ENCODE data around the gene MAP1B.
A peak's percentile ranks its signal among the peaks of the same experiment; 100 is the strongest.

Gene MAP1B

DNA sequence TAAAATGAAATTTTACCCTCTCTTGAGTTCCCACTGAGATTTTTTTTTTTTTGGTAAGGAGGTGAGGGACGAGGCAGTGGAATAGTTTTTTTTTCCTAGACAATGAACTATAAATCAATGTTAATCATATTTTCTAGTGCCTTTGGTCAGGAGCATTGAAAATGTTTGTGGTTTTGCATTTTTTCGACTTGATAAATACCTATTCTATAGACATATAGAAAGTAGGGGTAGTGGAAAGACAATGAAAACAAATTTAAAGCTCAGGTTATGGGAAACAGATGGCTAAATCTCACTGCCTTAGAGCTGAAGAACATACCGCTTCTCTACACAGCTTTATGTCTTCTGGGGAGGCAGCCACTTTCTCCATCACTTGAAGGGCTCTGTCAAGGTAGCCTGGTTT, 118.5 kb downstream of the MAP1B start:
- DNase-seq (ENCODE audit: low spot score) = no peak

DNA sequence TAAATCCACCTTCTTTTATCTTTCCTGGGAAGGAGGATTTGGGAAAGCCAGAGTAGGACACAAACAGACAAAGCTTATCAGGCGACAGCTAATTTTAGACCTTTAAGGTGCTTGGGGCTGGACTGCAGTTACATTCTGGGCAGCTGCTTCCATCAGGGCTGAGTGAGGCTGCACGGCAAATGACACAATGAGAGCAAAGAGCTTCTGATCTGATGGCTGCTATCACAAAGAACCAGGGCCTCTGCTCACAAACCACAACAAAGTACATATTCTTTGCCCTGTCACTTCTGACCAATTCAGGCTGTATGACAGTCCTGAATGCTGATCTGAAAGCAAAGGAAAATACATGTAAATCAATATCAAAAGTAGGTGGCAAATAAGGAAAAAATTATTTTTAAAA, 119.7 kb downstream of the MAP1B start:
- DNase-seq (ENCODE audit: low spot score) = no peak

DNA sequence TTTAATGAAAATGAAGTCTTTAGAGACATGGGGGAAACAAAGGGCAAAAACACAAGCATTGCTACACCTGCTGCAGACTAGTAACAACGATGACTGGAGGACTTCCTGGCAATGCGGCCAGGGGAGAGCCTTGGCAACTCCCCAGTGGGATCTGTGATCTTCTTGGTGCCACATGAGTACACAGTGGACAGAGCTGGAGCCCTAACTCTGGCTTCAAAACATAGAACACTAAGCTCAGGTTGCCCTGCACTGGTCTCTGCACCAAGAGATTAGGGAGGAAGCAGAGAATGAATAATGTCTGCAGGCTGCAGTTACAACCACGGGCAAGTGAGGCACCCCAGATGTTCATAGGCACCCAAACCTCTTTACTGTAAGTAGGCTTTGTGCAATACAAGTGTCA, 121.7 kb downstream of the MAP1B start:
- DNase-seq (ENCODE audit: low spot score) = no peak

DNA sequence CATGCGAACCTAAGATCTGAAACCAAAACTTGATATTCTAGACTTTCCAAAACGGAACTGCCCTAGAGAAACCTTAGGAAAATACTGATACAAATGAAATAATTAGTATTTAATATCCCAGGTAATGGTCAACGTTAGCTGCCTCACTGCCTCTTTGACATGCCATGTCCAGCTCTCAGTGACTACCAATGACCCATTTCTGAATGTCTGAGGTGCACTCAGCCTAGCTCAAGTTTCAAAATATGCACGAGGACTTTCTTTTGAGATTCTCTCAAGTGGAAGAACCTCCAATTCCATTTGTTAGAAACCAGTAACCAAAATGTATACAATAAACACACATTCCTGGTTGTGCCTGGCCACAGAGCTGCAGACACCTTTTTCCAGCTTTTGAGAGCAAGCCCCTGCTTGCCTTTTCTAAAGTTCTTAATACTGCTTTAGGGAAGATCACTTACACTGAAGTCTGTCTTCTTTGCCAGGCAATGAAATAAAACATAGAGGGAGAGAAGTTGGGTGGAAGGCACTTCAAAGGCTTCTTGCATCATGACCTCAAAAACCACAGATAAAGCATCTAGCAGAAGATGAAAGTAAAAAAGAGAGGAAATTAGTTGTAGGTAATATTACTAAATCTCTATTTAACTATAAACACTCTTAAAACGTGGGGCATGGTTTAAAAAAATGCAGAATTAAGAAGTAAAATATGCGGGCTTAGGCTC, 124.9 kb downstream of the MAP1B start:
- no peak for DNase-seq (ENCODE audit: low spot score)

DNA sequence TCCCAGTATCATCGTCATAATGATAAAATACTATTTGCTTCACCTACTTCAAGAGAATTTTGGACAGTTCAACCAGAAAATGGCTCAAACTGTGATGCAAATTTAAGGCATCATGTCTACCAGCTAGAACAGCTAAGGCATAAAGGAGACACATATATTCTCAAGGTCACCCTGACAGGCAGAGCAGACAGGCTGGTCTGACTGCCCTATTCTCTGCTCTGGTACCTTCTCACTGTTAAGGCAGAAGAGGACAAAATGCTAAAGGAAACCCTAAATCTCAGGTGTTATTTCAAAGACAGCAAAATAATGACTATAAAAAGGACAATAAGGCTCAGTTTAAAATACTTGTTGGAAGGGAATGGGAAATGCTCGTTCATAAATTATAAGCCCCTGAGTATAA, 125.6 kb downstream of the MAP1B start:
- DNase-seq (ENCODE audit: low spot score) = no peak

DNA sequence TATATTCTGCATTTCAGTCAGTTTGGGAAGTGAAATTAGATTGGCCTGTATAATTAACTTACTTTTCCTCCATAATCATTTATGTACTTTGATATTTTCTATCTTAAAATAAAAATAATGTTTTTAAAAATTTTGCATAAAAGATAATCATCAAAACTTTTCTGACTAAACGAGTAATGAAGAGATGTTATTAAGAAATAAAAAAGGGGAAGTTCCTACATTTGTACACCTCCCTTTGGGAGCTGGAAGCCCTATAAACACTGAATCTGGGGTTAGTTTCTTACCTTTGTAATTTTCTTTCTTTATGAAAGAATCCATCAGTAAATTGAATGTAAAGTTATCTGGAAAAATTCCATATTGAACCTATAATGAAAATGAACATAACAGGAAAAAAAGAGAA, 126.6 kb downstream of the MAP1B start:
- no peak for DNase-seq (ENCODE audit: low spot score)

DNA sequence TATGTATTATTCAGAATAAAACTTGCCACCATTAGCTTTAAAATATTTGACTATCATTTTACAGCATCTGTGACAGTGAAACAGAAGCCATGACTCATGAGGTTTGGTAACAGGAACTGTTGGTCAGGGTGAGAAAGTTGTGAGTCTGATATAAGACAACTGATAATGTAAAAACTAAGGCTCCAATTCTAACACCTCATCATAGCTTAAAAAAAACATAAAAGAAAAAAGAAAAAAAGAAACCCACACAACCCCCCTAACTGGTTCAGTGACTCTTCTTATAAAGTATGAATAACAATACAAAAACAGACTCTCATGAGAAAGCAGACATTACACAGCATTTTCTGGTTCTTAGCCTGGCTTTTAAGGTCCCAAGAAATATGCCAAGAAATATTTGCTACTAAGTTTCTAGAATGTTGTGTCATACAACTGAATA, 127.0 kb downstream of the MAP1B start:
- DNase-seq (ENCODE audit: low spot score) = no peak

DNA sequence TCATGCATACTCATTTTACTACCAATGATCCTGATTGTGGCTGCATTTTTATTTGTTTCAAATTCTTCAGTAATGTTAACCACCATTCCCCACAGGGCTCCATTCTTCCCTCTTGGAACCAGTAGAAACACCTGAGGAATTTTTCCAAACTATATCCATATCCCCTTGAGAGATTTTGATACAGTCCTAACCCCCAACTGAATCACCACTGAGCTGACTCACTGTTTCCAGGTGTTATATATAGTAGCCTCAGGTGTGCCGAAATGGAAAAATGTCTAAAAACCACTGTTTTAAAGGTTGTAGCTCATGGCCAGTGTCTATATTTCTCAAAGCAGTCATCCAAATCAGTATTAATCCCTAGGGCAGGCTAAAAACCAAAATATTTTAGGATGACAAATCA, 127.6 kb downstream of the MAP1B start:
- DNase-seq (ENCODE audit: low spot score) = no peak

DNA sequence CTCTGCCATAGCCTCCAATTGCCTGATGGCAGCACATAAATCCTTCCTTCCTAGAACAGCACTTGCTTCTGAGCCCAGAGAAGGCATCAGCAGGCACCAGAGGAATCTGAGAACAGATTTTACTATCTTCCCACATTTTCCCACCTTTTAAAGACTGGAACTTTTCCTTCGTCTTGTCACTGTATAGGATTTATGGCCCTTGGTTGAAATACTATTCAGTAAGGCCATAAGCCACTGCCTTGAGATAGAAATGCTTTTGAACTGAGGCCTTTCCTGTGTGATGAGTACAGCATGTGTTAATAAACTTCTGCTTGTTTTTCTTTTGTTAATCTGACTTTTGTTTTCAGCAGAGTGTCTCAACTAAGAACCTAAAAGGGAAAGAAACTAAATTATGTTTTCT, 128.4 kb downstream of the MAP1B start:
- no peak for DNase-seq (ENCODE audit: low spot score)

DNA sequence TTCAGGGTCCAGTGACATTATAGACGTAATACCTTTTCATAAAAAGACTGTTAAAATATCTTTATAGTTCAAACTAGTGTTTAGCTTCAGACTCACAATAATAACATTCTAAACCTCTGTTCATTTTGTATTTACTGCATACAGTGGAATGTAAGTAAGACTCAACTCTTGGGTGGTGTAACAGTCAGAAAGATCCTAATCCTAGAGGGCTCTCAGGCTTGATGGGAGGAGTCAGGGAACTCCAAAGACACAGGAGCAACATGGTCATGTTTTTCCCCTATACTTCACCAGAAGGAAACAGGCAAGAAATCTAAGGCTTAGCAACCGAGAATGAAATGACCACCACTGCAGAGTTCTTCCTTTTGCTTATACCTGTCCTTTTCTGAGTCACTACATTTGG, 130.1 kb downstream of the MAP1B start:
- no peak for DNase-seq (ENCODE audit: low spot score)

DNA sequence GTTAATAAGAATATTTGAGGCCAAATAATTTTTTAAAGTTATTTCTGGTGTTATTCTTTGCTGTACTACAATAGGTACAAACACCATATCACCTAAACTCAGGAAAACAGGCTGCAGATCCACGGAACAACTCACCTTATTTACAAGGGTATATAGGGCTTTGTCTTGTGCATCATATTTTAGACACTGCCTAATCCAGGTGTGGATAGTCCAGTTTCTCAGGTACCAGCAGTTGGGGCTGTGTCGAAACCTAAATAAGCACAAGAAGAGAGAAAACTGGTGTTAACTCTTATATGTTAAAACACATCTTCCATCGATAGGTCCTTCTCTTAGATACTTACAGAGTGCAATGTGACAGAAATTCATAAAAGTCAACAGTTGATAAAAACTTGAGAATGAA, 130.6 kb downstream of the MAP1B start:
- no peak for DNase-seq (ENCODE audit: low spot score)

DNA sequence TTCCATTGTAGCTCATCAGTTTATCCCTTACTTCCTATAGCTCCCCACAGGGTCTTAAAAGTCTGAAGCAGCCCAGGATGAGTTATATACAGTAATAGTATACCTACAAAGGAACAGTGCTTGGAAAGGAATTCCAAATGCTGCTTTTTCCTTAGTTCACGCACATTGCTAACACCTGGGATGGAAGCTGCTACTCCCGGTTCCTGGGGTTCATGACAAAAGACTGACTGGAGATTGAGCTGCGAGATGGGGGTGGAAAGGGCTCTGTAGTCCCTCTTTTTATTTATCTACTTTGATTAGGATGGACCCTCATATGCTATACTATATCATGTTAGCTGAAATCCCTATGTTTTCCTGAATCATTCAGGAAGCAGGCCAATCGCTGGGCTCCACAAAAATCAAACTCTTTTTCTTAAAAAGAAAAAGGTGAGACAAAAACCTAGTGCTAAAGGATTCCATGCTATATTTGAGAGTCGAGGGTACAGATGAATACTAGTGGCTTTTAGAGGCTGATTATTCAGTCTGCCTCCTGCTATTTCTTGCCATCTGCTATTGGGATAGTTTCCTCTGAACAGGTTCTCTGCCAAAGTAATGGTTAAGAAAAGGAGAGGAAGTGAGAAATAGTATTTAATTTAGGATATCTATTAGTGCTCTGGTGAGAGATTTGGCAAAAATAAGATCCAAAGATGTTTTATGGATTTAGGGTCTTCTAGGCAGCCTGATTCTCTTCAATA, 131.6 kb downstream of the MAP1B start:
- peak; percentile 88 for DNase-seq (ENCODE audit: low spot score)

DNA sequence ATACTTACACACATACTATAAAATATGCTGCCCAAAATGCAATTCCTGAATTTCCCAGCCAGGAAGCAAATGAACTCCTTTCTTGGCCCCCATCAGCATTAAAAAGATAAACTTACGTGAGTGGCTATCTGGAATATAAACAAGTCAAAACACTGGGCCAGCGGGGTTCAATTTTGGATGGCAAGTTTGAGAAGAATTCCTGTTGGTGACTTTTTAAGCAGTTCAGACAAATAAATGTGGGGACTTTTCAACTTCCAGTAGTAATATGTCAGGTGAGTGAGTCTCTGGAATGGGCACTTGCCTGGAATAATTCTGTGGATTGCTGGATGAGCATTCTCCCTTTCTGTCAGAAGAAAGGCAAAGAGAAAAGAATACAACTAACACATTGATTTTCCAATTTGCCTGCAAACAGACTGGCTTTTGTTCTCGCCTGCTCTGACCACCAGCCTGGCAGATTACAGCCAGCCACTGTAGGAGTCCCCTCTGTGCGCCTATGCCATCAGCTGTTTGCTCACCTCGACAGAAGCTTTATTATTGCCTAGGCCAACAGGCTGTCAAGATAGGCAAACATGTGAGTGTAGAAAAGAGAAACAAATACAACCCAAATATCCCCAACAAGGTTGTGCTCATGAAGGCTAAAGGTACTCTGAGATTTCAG, 134.2 kb downstream of the MAP1B start:
- DNase-seq (ENCODE audit: low spot score) = peak; percentile 67

DNA sequence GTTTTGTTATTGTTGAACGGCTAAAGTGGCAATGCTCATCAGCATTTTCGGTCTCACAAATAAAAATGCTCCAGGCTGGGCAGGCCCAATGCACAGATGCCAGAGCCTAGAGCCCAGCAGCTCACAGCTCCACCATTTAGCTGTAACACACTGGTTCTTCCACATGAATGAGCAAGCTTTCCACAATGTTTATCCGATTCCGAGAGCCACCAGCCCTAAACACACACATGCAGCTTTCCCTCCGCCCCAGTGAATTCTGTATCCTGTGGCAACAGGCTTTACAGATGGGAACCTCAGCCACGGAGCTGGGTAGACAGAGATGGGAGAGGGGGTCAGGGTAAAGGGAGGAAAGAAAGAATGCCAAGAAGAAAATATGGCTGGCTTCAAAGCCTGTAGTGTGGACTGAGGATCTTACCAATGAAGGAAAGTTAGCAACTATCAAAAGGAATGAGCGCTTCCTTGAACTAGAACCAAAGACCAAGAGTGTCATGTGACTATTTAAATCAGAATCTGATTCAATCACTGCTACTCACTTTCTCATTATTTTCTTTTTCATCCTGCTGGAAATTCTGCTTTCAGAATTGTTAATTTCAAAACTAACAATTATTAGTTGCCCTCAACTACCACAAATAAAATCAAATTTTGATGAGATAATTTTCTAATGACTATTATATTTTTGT, 135.7 kb downstream of the MAP1B start:
- peak; percentile 87 for DNase-seq (ENCODE audit: low spot score)

DNA sequence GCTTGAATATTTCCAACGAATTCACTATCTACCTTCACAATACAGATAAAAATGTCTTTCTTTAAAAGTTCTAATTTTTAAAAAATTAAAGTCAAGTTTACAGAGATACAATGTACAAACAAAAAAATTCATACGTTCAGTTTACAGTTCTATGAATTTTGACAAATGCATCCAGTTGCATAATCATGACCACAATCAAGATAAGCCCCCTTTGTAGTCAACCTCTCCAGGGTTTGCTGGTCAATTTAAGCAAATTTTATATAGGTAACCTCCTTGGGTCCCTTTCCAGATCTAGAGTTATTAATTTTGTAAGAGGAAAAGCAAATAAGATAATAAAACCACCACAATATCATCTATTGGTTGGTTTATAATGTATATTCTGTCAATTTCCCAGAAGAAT, 136.4 kb downstream of the MAP1B start:
- DNase-seq (ENCODE audit: low spot score) = no peak

DNA sequence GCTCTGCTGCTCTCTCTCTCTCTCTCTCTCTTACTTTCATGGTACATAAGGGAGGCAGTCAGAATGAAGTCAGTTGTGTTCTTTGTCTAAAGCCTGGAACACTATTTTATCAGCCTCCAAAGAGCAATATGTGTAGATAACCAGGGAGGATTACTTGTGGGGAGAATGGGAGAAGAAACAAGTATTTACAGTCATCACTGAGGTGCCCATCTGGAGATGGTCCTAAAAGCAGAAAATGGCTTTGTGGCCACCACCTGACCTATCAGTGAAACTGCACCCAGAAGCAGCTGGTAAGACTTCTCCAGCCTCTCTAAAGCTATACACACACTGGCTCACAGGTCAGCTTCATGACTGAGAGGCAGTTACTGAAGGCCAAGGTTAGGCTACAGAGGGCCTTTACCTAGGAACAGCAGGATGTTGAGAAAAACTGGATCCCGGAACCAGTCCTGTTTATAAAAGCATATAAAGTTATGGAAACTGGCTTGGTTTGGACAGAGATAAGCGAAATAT, 137.6 kb downstream of the MAP1B start:
- DNase-seq (ENCODE audit: low spot score) = peak; percentile 81

DNA sequence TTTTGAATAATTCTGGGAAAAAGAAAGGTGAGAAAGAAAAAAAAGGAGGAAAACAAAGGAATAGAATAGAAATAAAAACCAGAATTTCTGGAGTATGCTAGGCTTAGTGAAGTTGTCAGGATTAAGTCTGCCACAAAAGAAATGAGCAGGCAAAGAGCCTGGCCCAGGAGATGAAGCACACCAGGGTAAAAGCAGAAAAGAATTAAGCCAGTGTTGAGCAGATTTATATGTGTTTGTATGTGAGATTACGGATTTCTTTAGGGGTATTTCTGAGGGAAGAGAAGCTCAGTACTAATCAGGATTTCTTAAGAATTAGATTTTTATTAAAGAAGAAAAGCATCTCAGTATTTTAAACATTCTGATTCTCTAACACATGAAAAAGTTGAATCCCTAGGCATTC, 138.3 kb downstream of the MAP1B start:
- no peak for DNase-seq (ENCODE audit: low spot score)

DNA sequence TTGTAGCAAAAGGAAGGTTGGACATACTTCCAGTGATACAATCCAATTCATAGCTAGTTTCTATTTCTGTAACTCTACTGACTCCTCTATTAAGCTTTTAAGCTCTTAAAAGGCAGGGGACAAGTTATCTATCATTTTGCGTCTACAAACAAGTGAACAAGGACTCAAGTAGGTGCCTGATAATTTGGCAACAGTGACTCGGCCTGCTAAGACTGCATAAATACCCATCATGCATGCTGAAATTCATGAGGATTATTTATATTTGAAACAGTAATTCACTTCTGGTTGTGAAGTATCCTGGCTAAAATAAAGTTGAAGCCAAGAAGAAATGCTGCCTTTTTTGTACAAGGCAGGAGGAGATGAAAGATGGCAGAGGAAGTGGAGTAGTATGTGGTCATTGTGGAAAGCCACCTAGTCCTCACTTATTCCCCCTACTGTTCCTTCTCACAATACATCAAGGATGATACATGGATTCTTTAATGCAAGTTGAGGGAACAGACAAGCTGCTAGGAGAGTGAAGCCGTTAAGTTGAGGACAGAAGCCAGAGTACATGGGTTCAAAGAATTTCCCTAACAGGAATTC, 138.8 kb downstream of the MAP1B start:
- DNase-seq (ENCODE audit: low spot score) = peak; percentile 28

DNA sequence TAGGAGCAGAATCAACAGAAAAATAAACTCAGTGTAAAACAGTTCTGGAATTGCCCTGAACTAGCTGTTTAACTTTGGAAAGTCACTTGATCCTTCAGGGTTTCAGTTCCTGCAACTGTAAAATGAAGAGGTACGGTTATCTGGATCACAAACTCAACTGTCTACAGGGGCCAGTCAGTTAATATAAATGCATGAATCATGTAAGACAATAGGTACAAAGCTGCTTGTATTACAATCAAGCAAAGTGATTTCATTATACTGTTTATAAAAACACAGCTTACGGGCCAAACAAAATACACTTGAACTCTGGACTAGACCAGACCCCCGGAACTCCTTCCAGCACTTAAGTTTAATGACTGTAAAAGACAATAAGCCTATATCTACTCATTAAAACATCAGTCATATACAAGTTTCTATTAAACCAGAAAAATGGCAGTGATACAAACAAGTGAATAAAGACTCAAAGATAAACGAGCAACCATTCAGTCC, 139.7 kb downstream of the MAP1B start:
- no peak for DNase-seq (ENCODE audit: low spot score)

DNA sequence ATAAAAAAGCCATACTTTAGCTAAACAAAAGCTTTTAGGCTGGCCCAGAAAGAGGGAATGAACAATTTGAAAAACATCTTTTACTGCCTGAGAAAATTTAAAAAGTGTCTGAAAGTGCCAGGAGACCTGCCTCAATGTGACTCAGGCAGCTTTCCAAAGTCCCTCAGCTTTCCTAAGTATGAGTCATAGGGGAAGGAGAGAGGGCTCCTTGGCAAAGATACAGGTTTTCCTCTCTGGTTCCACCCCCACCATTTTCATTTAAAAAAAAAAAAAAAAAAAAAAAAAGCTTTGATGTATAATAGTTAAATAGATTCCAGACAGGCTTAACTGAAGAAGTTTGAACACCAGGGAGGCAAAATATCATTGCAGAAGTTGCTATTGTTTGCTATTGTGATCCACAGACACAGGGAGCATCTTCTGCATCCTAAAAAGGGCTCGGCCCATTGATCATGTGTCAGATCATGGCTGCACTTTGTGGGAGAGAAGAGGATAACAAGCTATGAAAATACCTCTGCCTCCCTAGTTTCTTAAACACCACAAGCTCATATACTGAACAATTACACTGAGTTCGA, 141.2 kb downstream of the MAP1B start:
- DNase-seq (ENCODE audit: low spot score) = peak; percentile 58

DNA sequence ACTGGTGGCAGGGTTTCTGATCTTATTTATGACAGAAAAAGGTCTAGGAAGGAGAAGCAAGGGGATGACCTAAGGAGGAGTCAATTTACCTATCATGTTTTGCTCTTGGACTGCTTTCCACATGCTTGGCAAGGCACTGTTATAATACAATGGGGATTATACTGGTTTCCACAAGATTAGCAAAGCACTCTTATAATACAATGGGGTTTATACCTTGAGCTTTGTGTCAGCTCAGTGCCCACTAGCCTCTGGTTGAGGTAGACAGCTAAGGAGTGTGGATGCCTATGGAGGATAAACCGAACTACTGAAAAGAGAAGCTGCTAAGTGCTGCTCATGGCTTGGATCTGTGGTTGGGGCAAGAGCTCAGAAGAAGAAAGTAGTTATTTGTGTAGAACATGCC, 144.1 kb downstream of the MAP1B start:
- DNase-seq (ENCODE audit: low spot score) = no peak

DNA sequence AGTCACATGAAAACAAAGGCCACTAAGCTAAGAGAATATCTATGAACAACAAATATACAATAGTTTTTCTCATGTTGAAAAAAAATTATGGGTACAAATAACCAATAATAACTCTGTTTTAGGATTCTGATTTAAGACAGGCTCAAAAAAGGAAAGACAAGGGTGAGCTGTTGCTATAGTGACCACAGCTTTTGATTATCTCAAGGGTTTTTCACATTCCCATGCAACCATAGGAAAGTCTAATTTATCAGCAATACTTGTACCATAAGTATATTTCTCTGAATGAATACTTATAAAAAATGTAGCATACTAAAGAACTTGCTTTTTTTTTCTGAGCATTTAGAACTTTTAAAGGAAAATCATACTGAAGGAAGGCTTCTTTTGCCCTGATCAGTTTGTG, 144.7 kb downstream of the MAP1B start:
- DNase-seq (ENCODE audit: low spot score) = no peak
